SJSA1 (cell line): ENCODE measurements around the gene PFKL. TPM values are rescaled to one million over a fixed set of nuclear protein-coding genes. Genes with fewer than 3 reads are reported as not detected.

Experiments
- DNase-seq, 2 experiments: peaks; one replicate each; pipeline ENCODE4 v3.0.0-alpha.2; 2015 to 2020; ENCODE audit warnings: low spot score in 2 of 2, low read depth in 1 of 2
- H3K27ac ChIP-seq: fragments of 250-450 bp; sonication (Bioruptor Pico); 2 replicates; pipeline ENCODE4 v1.5.1; 2020; ENCODE audit warnings: mild to moderate bottlenecking, moderate library complexity
- H3K27me3 ChIP-seq: fragments of 250-450 bp; sonication (Bioruptor Pico); replicated peaks from 2 replicates; pipeline ENCODE4 v1.5.1; 2020; ENCODE audit warnings: mild to moderate bottlenecking, moderate library complexity
- H3K36me3 ChIP-seq: fragments of 250-450 bp; sonication (Bioruptor Pico); 2 replicates; pipeline ENCODE4 v1.5.1; 2020; ENCODE audit warnings: mild to moderate bottlenecking
- H3K4me1 ChIP-seq: fragments of 250-450 bp; sonication (Bioruptor Pico); replicated peaks from 2 replicates; pipeline ENCODE4 v1.6.1; 2021; ENCODE audit warnings: mild to moderate bottlenecking
- H3K4me3 ChIP-seq: fragments of 250-450 bp; sonication (Bioruptor Pico); 2 replicates; pipeline ENCODE4 v1.5.1; 2020; ENCODE audit warnings: mild to moderate bottlenecking
- H3K9me3 ChIP-seq: fragments of 250-450 bp; sonication (Bioruptor Pico); replicated peaks from 2 replicates; pipeline ENCODE4 v1.5.1; 2020; ENCODE audit warnings: mild to moderate bottlenecking
- total RNA-seq: library from RNA; depleted of rRNA; stranded (reverse); fragments of >200 nt; shearing (Covaris generic); gene quantifications from 2 replicates; pipeline ENCODE4 v1.2.3, GENCODE V29; 2014; rRNA removed

PFKL gene
- total RNA-seq, 1 experiment from 2014 or later = 134 TPM

- Histone ChIP-seq H3K9me3 (no peaks in the 10 kb centered on the region), H3K4me3 (no peak overlapping the region), H3K27me3 (0 out of 2 replicates have a peak, but pooled peaks cover 6% of the 10 kb centered on the region), H3K36me3 (no peaks in the 10 kb centered on the region), H3K27ac (no peak overlapping the region), H3K4me1 (peaks cover 4% of the 10 kb centered on the region)
- no peak for DNase-seq
Observed at GRCh38 chr21:44375281-44375651, 75.4 kb downstream of the PFKL start.

DNA sequence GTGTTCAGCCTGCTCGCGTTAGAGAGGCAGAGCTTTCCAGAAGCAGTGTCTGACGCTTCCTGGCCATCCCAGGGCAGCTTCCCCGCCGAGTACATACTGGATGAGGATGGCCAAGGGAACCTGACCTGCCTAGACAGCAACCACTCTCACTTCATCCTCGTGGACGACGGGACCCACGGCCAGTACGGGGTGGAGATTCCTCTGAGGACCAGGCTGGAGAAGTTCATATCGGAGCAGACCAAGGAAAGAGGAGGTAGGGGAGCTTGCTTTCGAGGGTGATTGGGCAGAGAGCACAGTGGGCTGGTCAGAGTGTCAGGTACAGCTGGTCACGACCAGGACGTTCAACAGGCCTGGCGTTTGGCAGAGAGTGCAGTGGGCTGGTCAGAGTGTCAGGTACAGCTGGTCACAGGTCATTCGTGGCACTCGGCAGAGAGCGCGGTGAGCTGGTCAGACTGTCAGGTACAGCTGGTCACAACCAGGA lies 75.9 kb downstream of the PFKL start:
- peak in 1 of 2 experiments; percentile 41 for DNase-seq
- Histone ChIP-seq H3K27me3 (0 out of 2 replicates have a peak, but pooled peaks cover 6% of the 10 kb centered on the region), H3K36me3 (no peaks in the 10 kb centered on the region), H3K27ac (no peak overlapping the region), H3K4me3 (no peak overlapping the region), H3K9me3 (no peaks in the 10 kb centered on the region), H3K4me1 (no peaks in the 10 kb centered on the region)

DNA sequence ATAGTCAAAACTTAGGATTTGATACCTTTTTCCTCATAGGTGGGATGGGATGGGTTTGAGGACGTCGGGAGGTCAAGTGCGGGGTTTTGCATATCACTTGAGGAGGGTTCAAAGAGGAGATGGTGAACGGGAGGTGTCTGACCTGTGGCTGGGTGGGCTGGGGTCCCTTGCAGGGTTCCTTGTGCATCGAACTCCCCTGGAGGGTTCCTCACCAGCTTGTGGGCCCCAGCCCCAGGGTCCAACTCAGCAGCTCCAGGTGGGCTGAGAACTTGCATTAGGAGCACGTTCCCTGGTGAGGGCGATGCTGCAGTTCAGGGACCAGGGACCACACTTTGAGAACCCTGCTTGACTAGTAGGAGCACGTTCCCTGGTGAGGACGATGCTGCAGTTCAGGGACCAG lies 76.8 kb downstream of the PFKL start:
- Histone ChIP-seq H3K27me3 (0 out of 2 replicates have a peak, but pooled peaks cover 6% of the 10 kb centered on the region), H3K36me3 (no peaks in the 10 kb centered on the region), H3K4me1 (no peaks in the 10 kb centered on the region), H3K27ac (no peak overlapping the region), H3K9me3 (no peaks in the 10 kb centered on the region), H3K4me3 (no peak overlapping the region)
- no peak for DNase-seq

Other genes starting within 250 kb of the PFKL start
- gene PWP2, start 192.7 kb upstream of the PFKL start, total RNA-seq = 24.4 and 24.8 TPM in 2 replicates
- gene GATD3, start 166.4 kb upstream of the PFKL start, total RNA-seq = 14.8 and 23.7 TPM in 2 replicates
- gene ICOSLG, start 59.1 kb upstream of the PFKL start, total RNA-seq = 0.26 TPM in 1 of 2 replicates, not detected in the other
- not detected in 2 replicates for gene DNMT3L, start 38.2 kb upstream of the PFKL start, total RNA-seq
- not detected in 2 replicates for gene AIRE, start 14.2 kb upstream of the PFKL start, total RNA-seq
- 44.5 and 52.9 TPM in 2 replicates for gene CFAP410, start 39.3 kb downstream of the PFKL start, total RNA-seq
- 14.8 and 16.1 TPM in 2 replicates for gene TRPM2, start 53.6 kb downstream of the PFKL start, total RNA-seq
- 1.6 and 3.0 TPM in 2 replicates for gene LRRC3, start 155.5 kb downstream of the PFKL start, total RNA-seq
- gene KRTAP10-1, start 240.1 kb downstream of the PFKL start, total RNA-seq = not detected in 2 replicates